Right cardiac atrium (tissue), 5 donors: Measurements from ENCODE around the gene BARHL1. TPM values are rescaled to one million over a fixed set of nuclear protein-coding genes. Genes with fewer than 3 reads are reported as not detected.
A peak's percentile ranks its signal among the peaks of the same experiment; 100 is the strongest.

Experiments used
- ATAC-seq, 2 donors: fragments of 200-7000 bp; cut with Tn5 transposase; one replicate each; pipeline versions ENCODE4 v1.8.0 to v1.9.1; 2020; ENCODE audit warnings: moderate library complexity in 2 of 2, mild to moderate bottlenecking in 1 of 2
- DNase-seq, 3 donors: peaks; one replicate each; pipeline ENCODE4 v3.0.0-alpha.2; 2020
- H3K27ac ChIP-seq: one replicate; pipeline ENCODE4 v1.5.1; 2013; ENCODE audit warnings: mild to moderate bottlenecking, low read length, control low read depth, moderate library complexity
- H3K27me3 ChIP-seq: one replicate; pipeline ENCODE4 v1.6.1; 2013; ENCODE audit not compliant: control insufficient read depth, insufficient read depth
- H3K4me1 ChIP-seq: one replicate; pipeline ENCODE4 v1.6.1; 2013; ENCODE audit warnings: low read length; ENCODE audit not compliant: control insufficient read depth, insufficient read depth
- H3K4me3 ChIP-seq: one replicate; pipeline ENCODE4 v1.5.1; 2013; ENCODE audit warnings: low read length, control low read depth
- H3K9me3 ChIP-seq: one replicate; pipeline ENCODE4 v1.6.1; 2013; ENCODE audit warnings: low read length; ENCODE audit not compliant: control insufficient read depth
- WGBS: extraction: QIAGEN DNeasy Blood & Tissue Kit; methylation state at CpG from one replicate; pipeline ENCODE4 v1.1.7; 2013; 5-methylcytosine and 5-hydroxymethylcytosine counted together
- intact Hi-C, 4 donors: fragments of 100-400 bp; cut with DNase I; formaldehyde crosslinking; loops; one replicate each; pipeline versions ENCODE4 v1.11.0 to v1.14.0; 2022 to 2023
- polyA plus RNA-seq: library from polyadenylated mRNA; stranded (reverse); fragments of 200-250 nt; gene quantifications from one replicate; pipeline ENCODE4 v1.2.3, GENCODE V29; 2013
- total RNA-seq, 4 donors: library from RNA; stranded (reverse); fragmentation: NEBNext Ultra II Directional; extraction: Animal tissue kit (Norgen Biotek cat#: 25700); gene quantifications; one replicate each; pipeline ENCODE4 v1.2.1, GENCODE V29; 2021
- donor health status: healthy with polysubstance abuse.
- donor health status: DM: no; HTN: yes; CAD: no.
- donor health status: DM: no; HTN: no; CAD: no.
- donor health status: DM: no; HTN: yes; CAD: no; lungs with severe emphysema.
- donor health status: DM: yes; HTN: yes; CAD: no.

Gene BARHL1
- total and polyA plus RNA-seq, 5 donors, result not detected

DNA sequence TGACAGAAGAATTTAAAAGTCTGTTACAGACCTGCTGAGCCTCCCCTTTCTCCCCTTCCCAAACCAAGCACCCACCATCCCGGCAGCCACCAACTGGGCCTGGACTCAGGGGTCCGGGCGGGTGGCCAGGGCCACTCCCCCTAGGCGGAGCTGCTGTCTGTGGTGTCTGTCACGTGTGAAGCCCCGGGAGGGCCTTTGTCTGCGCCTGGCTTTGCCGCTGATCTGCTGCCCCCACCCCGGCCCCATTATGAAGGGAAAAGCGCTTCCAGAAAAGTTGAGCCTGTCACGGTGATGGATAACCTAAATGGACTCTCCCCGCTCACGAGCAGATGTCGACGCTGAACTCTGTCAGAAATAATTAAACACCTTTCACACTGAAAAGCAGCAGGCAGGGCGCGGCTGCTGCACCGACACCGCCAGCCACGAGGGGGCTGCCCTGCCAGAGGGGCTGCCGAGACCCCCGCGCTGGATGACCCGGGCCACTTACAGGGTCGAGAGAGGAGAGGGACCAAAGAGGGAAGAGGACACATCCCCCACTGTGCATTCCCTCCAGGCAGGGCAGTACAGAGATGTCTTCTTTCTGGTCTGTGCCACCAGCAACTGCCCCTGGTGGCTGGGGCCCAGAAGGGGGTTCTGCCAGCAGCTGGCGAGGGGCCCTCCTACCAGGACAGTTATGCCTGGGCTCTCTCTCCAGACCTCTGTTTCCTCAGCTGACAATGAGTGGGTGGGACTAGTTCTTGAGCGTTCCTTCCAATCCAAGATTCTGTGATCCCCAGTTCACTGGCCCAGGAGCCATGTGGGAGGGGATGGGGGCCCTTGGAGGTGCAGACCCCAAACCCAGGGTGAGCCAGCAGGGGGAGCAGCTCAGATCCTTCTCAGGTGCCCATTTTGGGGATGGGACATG lies 36.0 kb upstream of the BARHL1 start:
- H3K27me3 ChIP-seq, result no peaks in the 10 kb centered on the region
- 4% methylated on average over 27 of the region's 27 CpGs for WGBS
- H3K9me3 ChIP-seq, result no peaks in the 10 kb centered on the region
- no peak overlapping the region for H3K27ac ChIP-seq
- no peak overlapping the region for H3K4me3 ChIP-seq
- peak in 2 of 3 donors; percentile 71 to 79 for DNase-seq
- peaks cover 2% of the 10 kb centered on the region for H3K4me1 ChIP-seq
- peak; percentile 63 to 64 for ATAC-seq
- intact Hi-C loops, result no loop called here

- DNase-seq, result no peak
- Histone ChIP-seq H3K27ac (no peak overlapping the region), H3K27me3 (no peaks in the 10 kb centered on the region), H3K4me3 (no peak overlapping the region), H3K9me3 (no peaks in the 10 kb centered on the region), H3K4me1 (peaks cover 2% of the 10 kb centered on the region)
- WGBS, result 79% methylated on average over 7 of the region's 7 CpGs
- intact Hi-C loops, result no loop called here
- ATAC-seq, result no peak
Measured at GRCh38 chr9:132547052-132547431, 35.4 kb upstream of the BARHL1 start.

GRCh38 chr9:132547436-132547835 lies 35.0 kb upstream of the BARHL1 start:
- 82% methylated on average over 13 of the region's 13 CpGs for whole genome bisulfite sequencing
- Histone ChIP-seq H3K4me1 (no peaks in the 10 kb centered on the region), H3K27ac (no peak overlapping the region), H3K27me3 (no peaks in the 10 kb centered on the region), H3K9me3 (no peaks in the 10 kb centered on the region), H3K4me3 (no peak overlapping the region)
- no peak for DNase-seq
- no peak for ATAC-seq
- intact Hi-C loops, result no loop called here

- Histone ChIP-seq H3K4me1 (no peaks in the 10 kb centered on the region), H3K27ac (no peak overlapping the region), H3K9me3 (no peaks in the 10 kb centered on the region), H3K4me3 (no peak overlapping the region), H3K27me3 (no peaks in the 10 kb centered on the region)
- ATAC-seq (no peak), DNase-seq (no peak)
- WGBS, result 81% methylated on average over 21 of the region's 21 CpGs
- intact Hi-C loops, result no loop called here
Measured at GRCh38 chr9:132547976-132548730, 34.3 kb upstream of the BARHL1 start.

DNA sequence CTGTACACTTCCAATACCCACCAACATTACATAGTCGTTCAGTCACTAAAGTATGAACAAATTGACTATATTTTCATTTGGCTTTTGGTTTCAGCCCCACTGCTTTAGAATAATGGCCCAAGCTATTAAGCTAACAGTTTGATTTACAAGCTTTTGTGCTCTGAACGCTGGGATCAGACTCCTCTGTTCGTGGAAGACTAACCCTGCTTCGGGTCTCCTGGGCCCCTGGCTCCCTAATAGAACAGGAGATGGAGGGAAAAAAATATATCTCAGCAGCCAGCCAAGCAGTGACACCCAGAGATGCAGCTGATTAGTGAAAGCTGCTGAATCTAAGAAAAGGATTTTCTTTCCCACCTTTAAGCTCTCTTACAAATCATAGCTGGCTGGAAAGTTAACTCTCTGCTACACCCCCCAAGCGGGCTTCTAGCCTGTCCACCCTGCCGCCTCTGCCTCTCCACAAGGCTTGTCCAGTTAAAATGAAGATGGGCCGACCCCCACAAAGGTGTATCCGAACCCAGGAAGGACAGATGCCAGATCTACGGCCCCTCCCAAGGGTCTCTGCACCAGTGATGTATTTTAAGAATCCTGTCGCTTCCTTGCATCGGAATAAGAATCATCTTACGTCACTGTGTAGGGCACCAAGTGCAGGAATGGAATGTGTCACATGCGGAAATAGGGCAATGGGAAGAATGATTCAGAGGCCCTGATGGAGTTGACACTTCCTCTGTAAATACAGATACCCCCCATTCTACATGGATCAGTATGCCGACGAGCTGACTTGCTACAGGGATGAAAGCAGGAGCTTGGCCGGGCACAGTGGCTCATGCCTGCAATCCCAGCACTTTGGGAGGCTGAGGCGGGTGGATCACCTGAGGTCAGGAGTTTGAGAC lies 33.4 kb upstream of the BARHL1 start:
- no peak overlapping the region for H3K27ac ChIP-seq
- no peaks in the 10 kb centered on the region for H3K27me3 ChIP-seq
- no peaks in the 10 kb centered on the region for H3K4me1 ChIP-seq
- no peak overlapping the region for H3K4me3 ChIP-seq
- WGBS, result 54% methylated on average over 17 of the region's 17 CpGs
- H3K9me3 ChIP-seq, result no peaks in the 10 kb centered on the region
- no peak for DNase-seq
- intact Hi-C loops, result no loop called here
- ATAC-seq, result no peak

GRCh38 chr9:132551556-132551955 lies 30.9 kb upstream of the BARHL1 start:
- intact Hi-C loops, result no loop called here
- no peak overlapping the region for H3K4me3 ChIP-seq

GRCh38 chr9:132552041-132552440 lies 30.4 kb upstream of the BARHL1 start:
- Histone ChIP-seq H3K27me3 (no peaks in the 10 kb centered on the region), H3K9me3 (no peaks in the 10 kb centered on the region), H3K4me3 (no peak overlapping the region), H3K27ac (no peak overlapping the region), H3K4me1 (no peaks in the 10 kb centered on the region)
- DNase-seq, result no peak
- no peak for ATAC-seq
- 92% methylated on average over 12 of the region's 12 CpGs for WGBS
- intact Hi-C loops, result no loop called here

More at GRCh38 chr9:132551556-132551955, 30.9 kb upstream of the BARHL1 start:
- Histone ChIP-seq H3K27ac (no peak overlapping the region), H3K9me3 (no peaks in the 10 kb centered on the region), H3K27me3 (no peaks in the 10 kb centered on the region), H3K4me1 (no peaks in the 10 kb centered on the region)
- no peak for DNase-seq
- WGBS, result 84% methylated on average over 13 of the region's 13 CpGs
- ATAC-seq, result no peak

- 85% methylated on average over 2 of the region's 2 CpGs for WGBS
- intact Hi-C loops, result no loop called here
- no peak overlapping the region for H3K4me3 ChIP-seq
- H3K4me1 ChIP-seq, result no peaks in the 10 kb centered on the region
- no peak for DNase-seq
- H3K9me3 ChIP-seq, result no peaks in the 10 kb centered on the region
- H3K27me3 ChIP-seq, result no peaks in the 10 kb centered on the region
- no peak overlapping the region for H3K27ac ChIP-seq
- ATAC-seq, result no peak
Measured at GRCh38 chr9:132554755-132555154, 27.7 kb upstream of the BARHL1 start.

DNA sequence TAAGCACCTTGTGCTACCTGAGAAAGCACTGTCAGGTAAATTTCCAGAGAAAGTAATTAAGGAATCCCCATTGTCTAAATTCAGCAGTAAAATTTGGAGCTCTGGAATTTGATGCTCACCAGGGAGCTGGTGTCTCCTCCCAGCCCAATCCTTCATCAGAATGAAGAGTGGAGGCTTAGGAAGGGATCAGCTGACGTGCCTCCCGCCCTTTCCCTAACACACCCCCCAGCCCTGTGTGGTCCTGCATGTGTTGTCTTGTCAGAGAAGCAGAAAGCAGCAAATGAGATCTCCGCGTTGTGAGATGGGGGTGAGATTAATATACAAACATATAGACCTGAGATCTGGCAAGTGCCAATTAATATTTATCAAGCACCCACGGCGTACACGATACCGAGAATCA lies 26.9 kb upstream of the BARHL1 start:
- H3K4me3 ChIP-seq, result no peak overlapping the region
- DNase-seq (no peak), ATAC-seq (no peak)
- intact Hi-C loops, result no loop called here
- H3K9me3 ChIP-seq, result no peaks in the 10 kb centered on the region
- H3K4me1 ChIP-seq, result no peaks in the 10 kb centered on the region
- H3K27me3 ChIP-seq, result no peaks in the 10 kb centered on the region
- 77% methylated on average over 8 of the region's 8 CpGs for WGBS
- H3K27ac ChIP-seq, result no peak overlapping the region

- intact Hi-C loops, result no loop called here
- Histone ChIP-seq H3K27ac (no peak overlapping the region), H3K9me3 (no peaks in the 10 kb centered on the region), H3K4me3 (no peak overlapping the region), H3K4me1 (no peaks in the 10 kb centered on the region), H3K27me3 (no peaks in the 10 kb centered on the region)
- ATAC-seq (no peak), DNase-seq (no peak)
- WGBS, result 71% methylated on average over 6 of the region's 6 CpGs
Measured at GRCh38 chr9:132556235-132556634, 26.2 kb upstream of the BARHL1 start.
